Stimulated activated CD4-positive, alpha-beta T cell treated with anti-CD3 and anti-CD28 coated beads, Interleukin-15, amount 100 ng/mL, for 1 hour (primary cell): ENCODE data around the gene ZRANB1.

ENCODE experiments used
- DNase-seq, 2 donors: peaks; one replicate each; pipeline ENCODE4 v3.0.0-alpha.2; 2020; ENCODE audit warnings: low read depth in 1 of 2, low spot score in 1 of 2

The ZRANB1 gene

GRCh38 chr10:124918906-124919305, 23.0 kb upstream of the ZRANB1 start:
- DNase-seq = no peak

DNA sequence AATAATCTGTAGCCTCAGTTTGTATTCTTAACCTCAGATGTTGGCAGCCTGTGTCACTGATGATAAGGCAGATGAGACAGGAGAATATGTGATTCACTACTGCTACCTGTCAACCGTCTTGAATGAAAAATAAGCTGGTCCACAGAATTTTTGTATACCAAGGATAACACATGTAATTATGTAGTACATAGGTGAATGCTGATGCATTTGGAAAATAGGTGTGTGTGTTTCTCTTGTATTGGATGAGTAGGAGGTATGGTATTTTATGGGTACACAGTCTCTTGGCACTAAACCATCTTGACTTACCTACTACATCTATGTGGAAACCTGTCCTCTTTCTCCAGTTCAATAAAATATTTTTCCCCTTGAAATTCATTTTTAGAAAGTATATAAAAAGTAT, 20.7 kb upstream of the ZRANB1 start:
- DNase-seq = no peak

- DNase-seq = no peak
Measured at GRCh38 chr10:124923684-124924083, 18.2 kb upstream of the ZRANB1 start.

DNA sequence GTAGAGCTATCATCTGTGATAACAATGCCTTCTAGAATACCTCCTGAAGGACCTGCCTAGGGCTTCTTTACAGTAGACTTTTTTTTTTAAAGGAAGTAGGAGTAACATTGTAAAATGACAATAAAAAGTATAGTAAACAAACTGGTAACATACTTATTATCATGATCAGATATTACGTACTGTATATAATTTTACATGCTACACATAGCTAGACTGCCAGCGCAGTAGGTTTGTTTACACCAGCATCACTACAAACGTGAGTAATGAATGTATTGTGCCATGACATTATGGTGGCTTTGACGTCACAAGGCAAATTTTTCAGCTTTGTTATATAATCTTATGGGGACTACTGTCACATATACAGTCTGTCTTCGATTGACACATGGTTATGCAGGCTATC, 15.4 kb upstream of the ZRANB1 start:
- DNase-seq = no peak

DNA sequence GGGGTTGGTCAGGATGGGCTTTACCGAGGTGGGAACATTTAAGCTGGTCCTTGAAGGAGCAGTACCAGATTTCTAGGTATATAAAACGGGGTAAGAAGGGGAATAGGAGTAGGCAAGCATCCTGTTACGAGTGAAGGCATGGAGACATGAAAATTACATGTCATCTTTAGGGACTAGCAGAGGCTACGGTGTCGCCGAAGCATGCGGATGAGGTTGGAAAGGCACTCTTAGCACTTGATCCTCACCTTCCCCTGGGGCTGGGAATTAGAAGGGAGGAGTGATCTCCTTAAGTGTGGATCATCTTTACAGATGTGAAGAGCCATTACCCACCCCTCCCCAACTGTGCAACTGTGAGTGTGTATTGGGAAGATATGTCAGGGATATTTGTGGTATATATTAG, 13.8 kb upstream of the ZRANB1 start:
- DNase-seq = no peak

DNA sequence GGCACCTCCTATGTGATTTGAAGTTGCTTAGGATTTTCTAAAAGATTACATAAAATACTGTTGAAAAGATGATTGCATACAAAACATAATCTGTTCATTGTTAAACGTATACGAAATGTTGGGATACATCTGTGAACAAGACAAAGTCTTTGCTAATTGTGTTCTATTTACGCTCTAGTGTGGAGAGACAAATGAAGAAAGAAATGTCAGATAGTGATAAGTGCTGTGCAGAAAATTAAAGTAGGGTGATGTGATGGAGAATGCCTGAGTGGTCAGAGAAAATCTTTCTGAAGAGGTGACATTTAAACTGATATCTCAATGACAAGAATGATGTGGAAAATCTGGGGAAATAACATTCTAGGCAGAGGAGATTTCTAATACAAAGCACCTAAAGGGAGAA, 13.4 kb upstream of the ZRANB1 start:
- no peak for DNase-seq

- DNase-seq = no peak
Measured at GRCh38 chr10:124935946-124936345, 6.0 kb upstream of the ZRANB1 start.

DNA sequence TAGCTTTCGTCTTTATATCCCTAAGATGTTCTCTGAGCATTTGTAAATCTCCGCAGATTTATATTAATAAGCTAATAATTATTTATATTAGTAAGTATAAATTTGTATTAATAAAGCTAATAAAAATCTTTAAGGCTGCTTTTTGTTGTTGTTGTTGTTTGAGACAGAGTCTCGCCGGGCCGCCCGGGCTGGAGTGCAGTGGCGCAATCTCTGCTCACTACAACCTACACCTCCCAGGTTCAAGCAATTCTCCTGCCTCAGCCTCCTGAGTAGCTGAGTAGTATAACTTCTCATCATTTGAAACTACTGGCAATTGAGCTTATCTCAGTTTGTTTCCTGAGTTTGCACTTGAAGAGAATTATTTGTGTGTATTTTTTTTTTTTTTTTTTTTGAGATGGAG, 5.1 kb upstream of the ZRANB1 start:
- no peak for DNase-seq

DNA sequence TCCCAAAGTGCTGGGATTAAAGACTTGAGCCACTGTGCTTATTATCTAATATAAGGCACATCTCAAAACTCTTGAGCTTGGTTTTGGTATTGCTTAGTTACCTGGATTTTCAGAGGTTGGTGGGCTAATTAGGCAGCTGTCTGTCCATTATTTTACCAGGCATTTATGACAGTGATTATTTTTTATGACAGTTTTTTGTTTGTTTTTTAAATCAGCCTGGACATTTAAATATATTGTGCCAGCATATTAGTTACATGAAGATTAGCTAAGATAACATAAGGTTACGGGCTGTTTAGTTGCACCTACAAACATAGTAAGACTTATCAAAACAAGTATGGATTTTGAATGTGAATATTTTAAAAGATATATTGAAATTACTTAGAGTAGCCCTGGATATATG, 2.6 kb upstream of the ZRANB1 start:
- no peak for DNase-seq

DNA sequence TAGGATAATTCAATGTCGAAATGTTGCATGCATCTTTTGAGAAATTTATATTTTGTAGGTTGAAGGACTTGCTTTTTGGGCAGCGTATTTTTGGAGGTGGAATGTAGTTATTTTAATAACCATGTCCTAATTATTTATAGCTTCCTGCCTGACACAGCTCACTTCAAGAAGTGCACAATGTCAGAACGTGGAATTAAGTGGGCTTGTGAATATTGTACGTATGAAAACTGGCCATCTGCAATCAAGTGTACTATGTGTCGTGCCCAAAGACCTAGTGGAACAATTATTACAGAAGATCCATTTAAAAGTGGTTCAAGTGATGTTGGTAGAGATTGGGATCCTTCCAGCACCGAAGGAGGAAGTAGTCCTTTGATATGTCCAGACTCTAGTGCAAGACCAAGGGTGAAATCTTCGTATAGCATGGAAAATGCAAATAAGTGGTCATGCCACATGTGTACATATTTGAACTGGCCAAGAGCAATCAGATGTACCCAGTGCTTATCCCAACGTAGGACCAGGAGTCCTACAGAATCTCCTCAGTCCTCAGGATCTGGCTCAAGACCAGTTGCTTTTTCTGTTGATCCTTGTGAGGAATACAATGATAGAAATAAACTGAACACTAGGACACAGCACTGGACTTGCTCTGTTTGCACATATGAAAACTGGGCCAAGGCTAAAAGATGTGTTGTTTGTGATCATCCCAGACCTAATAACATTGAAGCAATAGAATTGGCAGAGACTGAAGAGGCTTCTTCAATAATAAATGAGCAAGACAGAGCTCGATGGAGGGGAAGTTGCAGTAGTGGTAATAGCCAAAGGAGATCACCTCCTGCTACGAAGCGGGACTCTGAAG, 620 bp downstream of the ZRANB1 start:
- no peak for DNase-seq

DNA sequence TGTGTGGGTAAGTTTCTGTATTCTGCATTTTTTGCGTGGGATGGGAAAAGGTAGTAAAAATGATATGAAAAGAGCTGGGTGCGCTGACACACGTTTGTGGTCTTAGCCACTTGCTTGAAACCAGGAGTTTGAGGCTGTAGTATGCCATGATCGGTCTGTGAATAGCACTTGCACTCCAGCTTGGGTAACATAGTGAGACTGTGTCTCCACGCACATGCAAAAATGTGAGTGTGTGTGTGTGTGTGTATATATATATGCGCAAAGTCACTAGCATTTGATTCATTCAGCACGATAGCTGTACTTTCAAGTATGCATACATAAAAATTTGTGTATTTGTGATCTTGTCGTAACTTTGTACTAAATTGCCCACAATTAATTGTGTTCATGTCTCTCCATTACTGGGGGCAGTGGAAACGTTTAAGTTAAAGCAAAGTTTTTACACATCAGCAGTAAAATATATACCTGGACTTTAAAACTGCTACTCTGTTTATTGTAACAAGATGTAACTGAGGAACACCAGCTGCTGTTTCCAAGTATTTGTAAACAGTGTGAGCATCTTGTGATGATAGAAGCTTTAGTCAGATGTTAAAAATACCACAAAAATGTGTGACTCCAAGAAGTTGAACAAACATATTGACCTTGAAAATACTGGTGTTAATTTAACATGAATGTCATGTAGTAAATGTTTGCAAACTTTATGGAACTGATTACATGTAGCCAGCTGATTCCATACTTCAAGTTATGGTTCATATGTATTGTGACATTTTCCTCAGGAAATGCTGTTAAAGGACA, 1.6 kb downstream of the ZRANB1 start:
- no peak for DNase-seq

DNA sequence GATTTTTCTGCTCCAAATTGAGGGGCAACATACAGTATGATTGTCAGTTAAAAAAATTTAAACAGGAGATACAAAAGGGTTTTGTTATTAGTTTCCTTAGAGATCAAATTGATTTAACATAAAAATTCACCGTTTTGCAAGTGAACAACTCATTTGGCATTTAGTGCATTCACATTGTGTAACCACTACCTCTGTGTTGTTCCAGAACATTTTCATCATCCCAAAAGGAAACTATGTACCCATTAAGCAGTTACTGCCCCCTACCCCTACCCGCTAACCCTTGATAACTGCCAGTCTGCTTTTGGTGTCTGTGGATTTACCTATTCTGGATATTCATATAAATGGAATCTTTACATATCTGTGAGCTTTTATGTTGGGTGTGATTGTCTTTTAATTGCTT, 3.1 kb downstream of the ZRANB1 start:
- DNase-seq = no peak

GRCh38 chr10:124946945-124947344, 5.0 kb downstream of the ZRANB1 start:
- no peak for DNase-seq

- DNase-seq = no peak
Measured at GRCh38 chr10:124949543-124949942, 7.6 kb downstream of the ZRANB1 start.

GRCh38 chr10:124952123-124952522, 10.2 kb downstream of the ZRANB1 start:
- DNase-seq = no peak

GRCh38 chr10:124953421-124953820, 11.5 kb downstream of the ZRANB1 start:
- DNase-seq = no peak

DNA sequence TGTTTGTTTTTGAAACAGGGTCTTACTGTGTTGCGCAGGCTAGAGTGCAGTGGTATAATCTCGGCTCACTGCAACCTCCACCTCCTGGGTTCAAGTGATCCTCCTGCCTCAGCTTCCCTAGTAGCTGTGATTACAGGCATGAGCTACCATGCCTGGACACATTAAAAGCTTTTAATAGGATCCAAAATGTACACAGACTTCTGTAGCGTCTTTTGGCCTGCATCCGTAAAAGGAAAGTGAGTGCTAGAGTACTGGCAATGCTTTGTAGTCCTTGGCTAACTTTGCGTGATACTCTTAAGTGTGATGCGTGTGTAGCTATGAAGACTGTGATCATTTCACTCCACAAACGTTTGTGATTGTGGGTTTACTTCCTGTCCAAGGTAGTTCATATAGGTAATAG, 13.3 kb downstream of the ZRANB1 start:
- DNase-seq = no peak

DNA sequence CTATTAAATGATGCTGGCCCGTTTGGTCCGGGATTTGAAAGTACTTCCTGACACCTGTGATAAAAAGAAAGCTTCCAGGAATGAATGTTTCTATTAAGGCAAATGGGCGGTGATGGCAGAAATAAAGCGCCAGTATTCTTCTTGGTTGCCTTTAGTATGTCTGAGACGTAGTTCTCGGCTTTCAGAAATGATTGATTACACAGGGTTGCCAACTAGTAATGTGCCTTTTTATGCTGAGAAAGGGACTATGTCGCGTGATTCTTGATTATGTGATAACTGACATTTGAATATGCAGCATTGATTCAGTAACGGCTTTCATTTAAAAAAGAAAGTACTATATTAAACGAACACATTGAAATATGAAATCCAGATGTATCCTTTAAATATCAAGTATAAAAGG, 13.9 kb downstream of the ZRANB1 start:
- DNase-seq = no peak

GRCh38 chr10:124956764-124957163, 14.8 kb downstream of the ZRANB1 start:
- DNase-seq = no peak

DNA sequence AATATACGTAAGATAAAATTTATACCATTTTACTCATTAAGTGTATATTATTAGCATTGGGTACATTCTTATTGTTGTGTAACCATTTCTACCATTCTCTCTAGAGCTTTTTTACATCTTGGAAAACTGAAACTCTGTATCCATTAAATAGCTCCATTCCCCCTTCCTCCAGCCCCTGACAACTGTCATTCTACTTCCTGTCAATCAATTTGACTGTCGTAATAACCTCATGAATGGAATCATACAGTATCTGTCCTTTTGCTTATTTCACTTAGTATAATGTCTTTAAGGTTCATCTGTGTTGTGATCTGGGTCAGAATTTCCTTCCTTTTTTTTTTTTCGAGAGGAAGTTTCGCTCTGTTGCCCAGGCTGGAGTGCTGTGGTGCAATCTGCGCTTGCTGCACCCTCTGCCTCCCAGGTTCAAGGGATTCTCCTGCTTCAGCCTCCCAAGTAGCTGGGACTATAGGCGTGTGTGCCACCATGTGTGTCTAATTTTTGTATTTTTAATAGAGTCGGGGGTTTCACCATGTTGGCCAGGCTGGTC, 15.6 kb downstream of the ZRANB1 start:
- no peak for DNase-seq

DNA sequence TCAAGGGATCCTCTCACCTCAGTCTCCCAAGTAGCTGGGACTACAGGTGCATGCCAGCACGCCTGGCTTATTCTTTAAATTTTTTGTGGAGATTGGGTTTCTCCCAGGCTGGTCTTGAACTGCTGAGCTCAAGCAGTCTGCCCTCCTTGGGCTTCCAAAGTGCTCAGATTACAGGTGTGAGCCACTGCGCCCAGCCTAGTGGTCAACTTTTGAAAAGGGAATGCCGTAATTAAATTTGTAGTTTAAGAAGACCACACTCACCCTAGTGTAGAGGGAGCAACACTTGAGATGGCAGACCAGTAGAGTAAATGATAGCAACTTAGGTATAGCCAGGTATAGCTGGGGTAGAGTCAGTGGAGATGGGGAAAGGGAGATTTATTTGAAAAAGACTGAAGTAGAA, 17.6 kb downstream of the ZRANB1 start:
- DNase-seq = no peak

DNA sequence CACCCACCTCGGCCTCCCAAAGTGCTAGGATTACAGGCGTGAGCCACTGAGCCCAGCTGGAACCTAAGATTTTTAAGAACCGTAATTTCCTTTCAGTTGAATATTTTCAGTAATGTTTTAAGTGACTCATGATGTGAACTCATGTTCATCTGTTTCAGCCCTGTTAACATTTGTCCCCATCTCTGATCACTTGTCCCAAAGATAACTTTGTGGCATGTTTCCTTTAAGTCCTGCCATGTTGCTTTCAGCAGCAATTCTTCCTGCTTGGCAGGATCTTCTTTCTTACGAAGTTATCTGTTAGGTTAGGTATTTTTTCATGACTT, 19.3 kb downstream of the ZRANB1 start:
- DNase-seq = no peak
